H9 (cell line): ENCODE data around the gene SF3B1. TPM values are rescaled to one million over a fixed set of nuclear protein-coding genes. Genes with fewer than 3 reads are reported as not detected.

Source experiments
- DNase-seq: peaks from one replicate; pipeline ENCODE4 v3.0.0-alpha.2; 2017
- H2AFZ ChIP-seq: one replicate; pipeline ENCODE4 v1.6.1; 2013; ENCODE audit warnings: mild to moderate bottlenecking, low read length, control low read depth, moderate library complexity
- H2AK5ac ChIP-seq: 2 replicates; pipeline ENCODE4 v1.6.1; 2013; ENCODE audit warnings: low read length, control low read depth, mixed read lengths; ENCODE audit not compliant: insufficient read length
- H2BK120ac ChIP-seq: one replicate; pipeline ENCODE4 v1.6.1; 2013; ENCODE audit warnings: low read depth, mild to moderate bottlenecking, low read length, control low read depth, inconsistent platforms; ENCODE audit not compliant: poor library complexity, severe bottlenecking
- H2BK12ac ChIP-seq: 2 replicates; pipeline ENCODE4 v1.6.1; 2013; ENCODE audit warnings: low read length, control low read depth, mixed read lengths, low read depth; ENCODE audit not compliant: insufficient read length
- H2BK15ac ChIP-seq: 2 replicates; pipeline ENCODE4 v1.6.1; 2013; ENCODE audit warnings: low read depth, low read length, control low read depth
- H2BK20ac ChIP-seq: one replicate; pipeline ENCODE4 v1.6.1; 2013; ENCODE audit warnings: low read depth, mild to moderate bottlenecking, low read length, control low read depth, inconsistent platforms; ENCODE audit not compliant: poor library complexity, severe bottlenecking
- H2BK5ac ChIP-seq: 2 replicates; pipeline ENCODE4 v1.6.1; 2013; ENCODE audit warnings: low read length, control low read depth, mixed read lengths; ENCODE audit not compliant: insufficient read length
- H3K14ac ChIP-seq: 2 replicates; pipeline ENCODE4 v1.6.1; 2013; ENCODE audit warnings: low read length, control low read depth; ENCODE audit not compliant: insufficient read depth
- H3K18ac ChIP-seq: 2 replicates; pipeline ENCODE4 v1.6.1; 2013; ENCODE audit warnings: low read depth, mild to moderate bottlenecking, mixed read lengths, low read length, control low read depth; ENCODE audit not compliant: insufficient read length
- H3K23ac ChIP-seq: 2 replicates; pipeline ENCODE4 v1.6.1; 2013; ENCODE audit warnings: low read length, control low read depth, mixed read lengths, low read depth; ENCODE audit not compliant: insufficient read length
- H3K23me2 ChIP-seq: 2 replicates; pipeline ENCODE4 v1.6.1; 2013; ENCODE audit warnings: low read depth, mild to moderate bottlenecking, mixed read lengths, low read length, control low read depth; ENCODE audit not compliant: insufficient read length, poor library complexity, severe bottlenecking
- H3K27ac ChIP-seq: 2 replicates; pipeline ENCODE4 v1.5.1; 2013; ENCODE audit warnings: low read length, control low read depth, mixed read lengths, low read depth; ENCODE audit not compliant: insufficient read length
- H3K27me3 ChIP-seq: 2 replicates; pipeline ENCODE4 v1.6.1; 2013; ENCODE audit warnings: low read length, control low read depth, inconsistent platforms; ENCODE audit not compliant: insufficient read depth
- H3K4ac ChIP-seq: 2 replicates; pipeline ENCODE4 v1.6.1; 2013; ENCODE audit warnings: low read depth, mild to moderate bottlenecking, control low read depth, inconsistent platforms, low read length, moderate library complexity
- H3K4me1 ChIP-seq: 2 replicates; pipeline ENCODE4 v1.6.1; 2013; ENCODE audit warnings: low read length, control low read depth, inconsistent platforms; ENCODE audit not compliant: insufficient read depth
- H3K4me2 ChIP-seq: 2 replicates; pipeline ENCODE4 v1.6.1; 2013; ENCODE audit warnings: low read length, control low read depth, mixed read lengths; ENCODE audit not compliant: insufficient read length, insufficient read depth
- H3K56ac ChIP-seq: 2 replicates; pipeline ENCODE4 v1.6.1; 2013; ENCODE audit warnings: low read depth, mild to moderate bottlenecking, mixed read lengths, low read length, control low read depth; ENCODE audit not compliant: insufficient read length
- H3K79me1 ChIP-seq: 2 replicates; pipeline ENCODE4 v1.6.1; 2013; ENCODE audit warnings: low read depth, mild to moderate bottlenecking, moderate library complexity, low read length, control low read depth, inconsistent platforms; ENCODE audit not compliant: insufficient read depth, poor library complexity, severe bottlenecking
- H3K79me2 ChIP-seq: 2 replicates; pipeline ENCODE4 v1.6.1; 2013; ENCODE audit warnings: low read length, control low read depth, inconsistent platforms; ENCODE audit not compliant: insufficient read depth
- H3K9ac ChIP-seq: 2 replicates; pipeline ENCODE4 v1.6.1; 2013; ENCODE audit warnings: low read length, control low read depth, mixed read lengths; ENCODE audit not compliant: insufficient read length; ENCODE audit errors: extremely low read depth
- H3K9me3 ChIP-seq: one replicate; pipeline ENCODE4 v1.6.1; 2013; ENCODE audit warnings: low read depth, low read length, inconsistent platforms; ENCODE audit not compliant: control insufficient read depth
- H3T11ph ChIP-seq: one replicate; pipeline ENCODE4 v1.6.1; 2013; ENCODE audit warnings: mild to moderate bottlenecking, low read length, control low read depth, inconsistent platforms
- H4K20me1 ChIP-seq: one replicate; pipeline ENCODE4 v1.6.1; 2013; ENCODE audit not compliant: control insufficient read depth, insufficient read length, insufficient read depth
- H4K5ac ChIP-seq: 2 replicates; pipeline ENCODE4 v1.6.1; 2013; ENCODE audit warnings: low read depth, mild to moderate bottlenecking, mixed read lengths, low read length, control low read depth; ENCODE audit not compliant: insufficient read length
- H4K8ac ChIP-seq: replicated peaks from 2 replicates; pipeline ENCODE4 v1.6.1; 2013; ENCODE audit warnings: low read length, control low read depth, mixed read lengths, low read depth; ENCODE audit not compliant: insufficient read length
- H4K91ac ChIP-seq: 2 replicates; pipeline ENCODE4 v1.6.1; 2013; ENCODE audit warnings: low read depth, mild to moderate bottlenecking, moderate library complexity, mixed read lengths, low read length, control low read depth; ENCODE audit not compliant: insufficient read length
- H3K27ac Mint-ChIP-seq, 3 experiments: 2 replicates in 2 of 3; 3 replicates in 1 of 3; pipeline ENCODE4 v1.8.0; 2020 to 2021; ENCODE audit warnings: mixed read lengths in 3 of 3, mild to moderate bottlenecking in 1 of 3, moderate library complexity in 1 of 3
- H3K27me3 Mint-ChIP-seq: 2 replicates; pipeline ENCODE4 v1.8.0; 2021; ENCODE audit warnings: low read depth, mild to moderate bottlenecking, moderate library complexity, mixed read lengths
- H3K36me3 Mint-ChIP-seq, 3 experiments: 2 replicates in 2 of 3; 3 replicates in 1 of 3; pipeline ENCODE4 v1.8.0; 2020 to 2021; ENCODE audit warnings: low read depth in 3 of 3, mixed read lengths in 3 of 3; ENCODE audit not compliant: insufficient read depth in 1 of 3
- H3K4me1 Mint-ChIP-seq, 2 experiments: 2 replicates each; pipeline ENCODE4 v1.8.0; 2020; ENCODE audit warnings: mixed read lengths in 2 of 2
- H3K4me3 Mint-ChIP-seq, 2 experiments: 2 replicates in 1 of 2; 3 replicates in 1 of 2; pipeline ENCODE4 v1.8.0; 2020 to 2021; ENCODE audit warnings: mild to moderate bottlenecking in 2 of 2, mixed read lengths in 2 of 2, moderate library complexity in 1 of 2
- H3K9me3 Mint-ChIP-seq, 2 experiments: 2 replicates in 1 of 2; 3 replicates in 1 of 2; pipeline ENCODE4 v1.8.0; 2020; ENCODE audit warnings: mild to moderate bottlenecking in 2 of 2, mixed read lengths in 2 of 2, moderate library complexity in 1 of 2
- CTCF ChIP-seq: fragments of 200-600 bp; sonication (generic); conservative IDR thresholded peaks from 3 replicates; pipeline ENCODE4 v1.8.0; 2021; ENCODE audit warnings: antibody characterized with exemption, mild to moderate bottlenecking
- WGBS: extraction: QIAGEN DNeasy Blood & Tissue Kit; methylation state at CpG from one replicate; pipeline ENCODE4 v1.1.7; 2013; ENCODE audit warnings: missing lambda C conversion rate, low lambda C conversion rate, mixed read lengths; ENCODE audit not compliant: insufficient read length; ENCODE audit errors: extremely low coverage; 5-methylcytosine and 5-hydroxymethylcytosine counted together
- total RNA-seq: library from RNA; stranded (reverse); gene quantifications from 2 replicates; pipeline ENCODE4 v1.2.1, GENCODE V29; 2021

The SF3B1 gene
- total RNA-seq, 1 experiment from 2014 or later: 278 TPM

DNA sequence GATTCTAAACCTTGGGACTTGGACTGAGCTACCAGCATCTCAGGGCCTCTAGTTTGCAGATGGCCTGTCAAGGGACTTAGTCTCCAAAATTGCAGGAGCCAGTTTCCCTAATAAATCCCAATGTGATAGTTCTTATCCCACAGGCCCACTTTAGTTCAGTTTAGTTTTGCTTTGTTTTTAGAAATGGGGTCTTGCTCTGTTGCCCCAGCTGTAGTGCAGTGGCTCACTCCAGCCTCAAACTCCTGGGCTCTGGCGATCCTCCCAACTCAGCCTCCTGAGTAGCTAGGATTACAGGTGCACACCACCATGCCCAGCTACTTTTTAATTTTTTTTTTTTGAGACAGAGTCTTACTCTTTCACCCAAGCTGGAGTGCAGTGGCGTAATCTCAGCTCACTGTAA is 2.6 kb upstream of the SF3B1 start:
- H3K79me1 ChIP-seq: no peaks in the 10 kb centered on the region
- no peaks in the 10 kb centered on the region for H3K4me1 ChIP-seq
- H2BK15ac ChIP-seq: no peak overlapping the region
- H4K5ac ChIP-seq: no peak overlapping the region
- H2BK20ac ChIP-seq: no peak overlapping the region
- no peak overlapping the region for H3K56ac ChIP-seq
- no peak overlapping the region for H3K4me2 ChIP-seq
- DNase-seq: no peak
- no peaks in the 10 kb centered on the region for H3K9me3 ChIP-seq
- no CpG with 5 or more reads among the region's 2 CpGs for WGBS
- no peak overlapping the region for H3K27ac ChIP-seq
- no peaks in the 10 kb centered on the region for H3K9me3 Mint-ChIP-seq
- H3K18ac ChIP-seq: no peak overlapping the region
- H2AFZ ChIP-seq: no peak overlapping the region
- H3K79me2 ChIP-seq: peaks cover 23% of the 10 kb centered on the region
- no peak overlapping the region for H2BK12ac ChIP-seq
- H3K27me3 Mint-ChIP-seq: no peaks in the 10 kb centered on the region
- H3K36me3 Mint-ChIP-seq: peaks cover 3 to 11% (median 11%) of the 10 kb centered on the region in 3 experiments; a peak in 3 of 7 replicates
- H4K20me1 ChIP-seq: no peaks in the 10 kb centered on the region
- H3K4me3 Mint-ChIP-seq: peak overlapping the region in 1 of 2 experiments; percentile 66; a peak in 1 of 5 replicates
- H3K14ac ChIP-seq: no peak overlapping the region
- H2BK5ac ChIP-seq: no peak overlapping the region
- H4K91ac ChIP-seq: no peak overlapping the region
- H3K27ac Mint-ChIP-seq: no peak overlapping the region
- peaks cover 6% of the 10 kb centered on the region for H3K23me2 ChIP-seq
- no peak overlapping the region for H2BK120ac ChIP-seq
- no peak overlapping the region for H4K8ac ChIP-seq
- H3K9ac ChIP-seq: no peak overlapping the region
- no peak overlapping the region for H3T11ph ChIP-seq
- no peak overlapping the region for H3K23ac ChIP-seq
- H3K27me3 ChIP-seq: no peaks in the 10 kb centered on the region
- H3K4ac ChIP-seq: no peak overlapping the region
- no peak for TF ChIP-seq CTCF
- no peak overlapping the region for H2AK5ac ChIP-seq
- H3K4me1 Mint-ChIP-seq: peaks cover 15 to 17% of the 10 kb centered on the region in 2 experiments
